ENCODE measurements around the gene TSGA10. TPM values are rescaled to one million over a fixed set of nuclear protein-coding genes. Genes with fewer than 3 reads are reported as not detected.
A peak's percentile ranks its signal among the peaks of the same experiment; 100 is the strongest.

The TSGA10 gene
- polyA plus RNA-seq, 1 experiment = 1.4 TPM

- Histone ChIP-seq H3K4me3 (ENCODE audit: low read depth, low read length) (no peak overlapping the region), H3K27ac (ENCODE audit: low read depth, low read length) (no peak overlapping the region), H3K9me3 (ENCODE audit: control insufficient read depth, insufficient read depth, low read length) (no peaks in the 10 kb centered on the region), H3K27me3 (ENCODE audit: control insufficient read depth, insufficient read depth, low read length) (no peaks in the 10 kb centered on the region)
- ChIA-PET POLR2A (no interaction called here), CTCF (no interaction called here)
- TF ChIP-seq CTCF (IDR thresholded peaks at IDR 0.05; ENCODE audit: low read depth, low read length) = no peak
- DNase-seq (ENCODE audit: low read depth, low spot score) = no peak
Measured at GRCh38 chr2:99096728-99097127, 58.0 kb downstream of the TSGA10 start.

GRCh38 chr2:99088017-99088416, 66.7 kb downstream of the TSGA10 start:
- POLR2A ChIA-PET = no interaction called here
- no peak overlapping the region for H3K4me3 ChIP-seq (ENCODE audit: low read depth, low read length)
- no peak for TF ChIP-seq CTCF (IDR thresholded peaks at IDR 0.05; ENCODE audit: low read depth, low read length)
- no peak for DNase-seq (ENCODE audit: low read depth, low spot score)
- CTCF ChIA-PET = no interaction called here
- no peaks in the 10 kb centered on the region for H3K9me3 ChIP-seq (ENCODE audit: control insufficient read depth, insufficient read depth, low read length)
- no peak overlapping the region for H3K27ac ChIP-seq (ENCODE audit: low read depth, low read length)
- no peaks in the 10 kb centered on the region for H3K27me3 ChIP-seq (ENCODE audit: control insufficient read depth, insufficient read depth, low read length)

- DNase-seq (ENCODE audit: low read depth, low spot score) = no peak
- Histone ChIP-seq H3K27me3 (ENCODE audit: control insufficient read depth, insufficient read depth, low read length) (peaks cover 2% of the 10 kb centered on the region), H3K27ac (ENCODE audit: low read depth, low read length) (no peak overlapping the region), H3K4me3 (ENCODE audit: low read depth, low read length) (no peak overlapping the region), H3K9me3 (ENCODE audit: control insufficient read depth, insufficient read depth, low read length) (no peaks in the 10 kb centered on the region)
- TF ChIP-seq CTCF (IDR thresholded peaks at IDR 0.05; ENCODE audit: low read depth, low read length) = no peak
- ChIA-PET CTCF (no interaction called here), POLR2A (no interaction called here)
Measured at GRCh38 chr2:99086385-99086784, 68.4 kb downstream of the TSGA10 start.

GRCh38 chr2:99085421-99085820, 69.3 kb downstream of the TSGA10 start:
- Histone ChIP-seq H3K4me3 (ENCODE audit: low read depth, low read length) (no peak overlapping the region), H3K9me3 (ENCODE audit: control insufficient read depth, insufficient read depth, low read length) (no peaks in the 10 kb centered on the region), H3K27me3 (ENCODE audit: control insufficient read depth, insufficient read depth, low read length) (peaks cover 2% of the 10 kb centered on the region), H3K27ac (ENCODE audit: low read depth, low read length) (no peak overlapping the region)
- ChIA-PET POLR2A (no interaction called here), CTCF (interaction anchor here (0.6 to 0.7 kb wide), 2 partner anchors 95 to 304 kb away, joined by 9 to 14 read pairs; no protein-coding TSS in a partner anchor)
- peak; percentile 26; the same call in 1 of the 2 replicates for TF ChIP-seq CTCF (IDR thresholded peaks at IDR 0.05; ENCODE audit: low read depth, low read length)
- DNase-seq (ENCODE audit: low read depth, low spot score) = no peak

- CTCF ChIA-PET = no interaction called here
- POLR2A ChIA-PET = no interaction called here
- Histone ChIP-seq H3K9me3 (ENCODE audit: control insufficient read depth, insufficient read depth, low read length) (no peaks in the 10 kb centered on the region), H3K27ac (ENCODE audit: low read depth, low read length) (no peak overlapping the region), H3K4me3 (ENCODE audit: low read depth, low read length) (no peak overlapping the region), H3K27me3 (ENCODE audit: control insufficient read depth, insufficient read depth, low read length) (peaks cover 2% of the 10 kb centered on the region)
- DNase-seq (ENCODE audit: low read depth, low spot score) = no peak
- TF ChIP-seq CTCF (IDR thresholded peaks at IDR 0.05; ENCODE audit: low read depth, low read length) = no peak
Measured at GRCh38 chr2:99084256-99084655, 70.5 kb downstream of the TSGA10 start.

Measured in AG04450 (cell line).